RKO (cell line): ENCODE data around the gene RPL15.

Experiments used
- DNase-seq: peaks from one replicate; pipeline ENCODE4 v3.0.0-alpha.2; 2016; ENCODE audit warnings: low spot score

The RPL15 gene

GRCh38 chr3:23961913-23962312, 45.0 kb downstream of the RPL15 start:
- DNase-seq, result no peak

- no peak for DNase-seq
These were observed 47.8 kb downstream of the RPL15 start for GRCh38 chr3:23964537-23965235.

GRCh38 chr3:23966328-23966727, 49.4 kb downstream of the RPL15 start:
- DNase-seq, result no peak

GRCh38 chr3:23968463-23969184, 51.7 kb downstream of the RPL15 start:
- peak; percentile 28 for DNase-seq

- no peak for DNase-seq
These were observed 52.5 kb downstream of the RPL15 start for GRCh38 chr3:23969393-23969792.
